ENCODE results near the gene NLGN4X. TPM values are rescaled to one million over a fixed set of nuclear protein-coding genes. Genes with fewer than 3 reads are reported as not detected.

NLGN4X gene
- polyA plus RNA-seq, 1 donor from 2014 or later, result 18.0 TPM

DNA sequence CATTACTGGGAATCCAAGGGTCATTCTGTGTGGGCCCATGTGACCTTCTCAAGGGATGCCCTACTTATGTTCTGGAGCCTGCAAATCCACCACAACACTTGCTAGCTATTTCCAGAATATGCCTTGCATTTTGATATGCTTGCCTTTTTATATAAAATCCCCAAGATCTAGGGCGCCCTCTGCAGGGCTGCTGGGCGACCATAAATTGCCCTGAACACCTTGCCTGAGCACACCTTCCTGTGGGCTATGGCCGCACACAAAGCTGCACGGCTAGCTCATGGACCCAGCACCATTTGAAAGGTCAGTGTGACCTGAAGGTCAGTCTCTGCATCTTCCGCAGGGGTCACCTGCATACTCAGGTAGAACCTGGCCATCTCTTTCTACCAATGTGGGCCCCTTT, 311.7 kb downstream of the NLGN4X start:
- Histone ChIP-seq H3K79me2 (replicated peaks; ENCODE audit: insufficient read depth, low read length) (no peaks in the 10 kb centered on the region), H3K4me3 (ENCODE audit: low read length) (no peak overlapping the region), H3K27me3 (ENCODE audit: insufficient read depth, low read depth, low read length) (no peaks in the 10 kb centered on the region), H2AFZ (ENCODE audit: low read depth, low read length) (no peak overlapping the region), H3K4me2 (ENCODE audit: low read length) (no peak overlapping the region), H3K9me3 (ENCODE audit: low read length) (no peaks in the 10 kb centered on the region), H3K9ac (ENCODE audit: low read length) (no peak overlapping the region), H3K9me2 (ENCODE audit: insufficient read depth, low read length) (no peaks in the 10 kb centered on the region), H4K20me1 (ENCODE audit: insufficient read depth) (no peaks in the 10 kb centered on the region), H3F3A (ENCODE audit: insufficient read depth, low read length, poor library complexity, severe bottlenecking) (no peaks in the 10 kb centered on the region), H3K27ac (ENCODE audit: low read length) (no peak overlapping the region), H3K36me3 (ENCODE audit: insufficient read depth, low read length) (no peaks in the 10 kb centered on the region)
- TF ChIP-seq EP300 (conservative IDR thresholded peaks at IDR 0.05; ENCODE audit: poor library complexity, severe bottlenecking), result no peak
- no peak for TF ChIP-seq POLR2AphosphoS5 (IDR thresholded peaks at IDR 0.05)

DNA sequence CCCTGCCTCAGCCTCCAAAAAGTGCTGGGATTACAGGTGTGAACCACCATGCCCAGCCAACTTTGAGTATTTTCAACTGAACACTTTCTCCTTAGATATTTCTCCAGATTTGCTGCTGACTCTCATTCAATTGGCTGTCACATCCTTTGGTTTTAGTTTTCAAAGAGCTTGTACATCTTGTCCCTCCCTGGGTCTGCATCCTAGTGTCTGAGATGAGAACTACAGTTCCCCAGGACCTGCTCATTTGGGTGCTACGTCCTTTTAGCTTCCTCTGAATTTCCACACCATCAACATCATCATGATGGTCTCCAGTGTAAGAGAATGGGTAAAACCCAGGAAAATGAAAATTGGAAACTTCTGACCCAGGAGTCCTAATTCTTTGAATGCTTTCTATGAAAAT, 312.9 kb downstream of the NLGN4X start:
- Histone ChIP-seq H3K4me3 (ENCODE audit: low read length) (no peak overlapping the region), H3K9ac (ENCODE audit: low read length) (no peak overlapping the region), H3K9me3 (ENCODE audit: low read length) (no peaks in the 10 kb centered on the region), H3K36me3 (ENCODE audit: insufficient read depth, low read length) (no peaks in the 10 kb centered on the region), H3K4me2 (ENCODE audit: low read length) (no peak overlapping the region), H3K27ac (ENCODE audit: low read length) (no peak overlapping the region), H3K79me2 (replicated peaks; ENCODE audit: insufficient read depth, low read length) (no peaks in the 10 kb centered on the region), H3F3A (ENCODE audit: insufficient read depth, low read length, poor library complexity, severe bottlenecking) (no peaks in the 10 kb centered on the region), H3K9me2 (ENCODE audit: insufficient read depth, low read length) (no peaks in the 10 kb centered on the region), H3K27me3 (ENCODE audit: insufficient read depth, low read depth, low read length) (no peaks in the 10 kb centered on the region), H2AFZ (ENCODE audit: low read depth, low read length) (no peak overlapping the region), H4K20me1 (ENCODE audit: insufficient read depth) (no peaks in the 10 kb centered on the region)
- TF ChIP-seq MXI1 (conservative IDR thresholded peaks at IDR 0.05; ENCODE audit: poor library complexity, severe bottlenecking) (no peak), CTCF (IDR thresholded peaks at IDR 0.05; ENCODE audit: poor library complexity, severe bottlenecking) (no peak), POLR2AphosphoS5 (IDR thresholded peaks at IDR 0.05) (no peak), EP300 (conservative IDR thresholded peaks at IDR 0.05; ENCODE audit: poor library complexity, severe bottlenecking) (no peak), RAD21 (conservative IDR thresholded peaks at IDR 0.05) (no peak), SMC3 (conservative IDR thresholded peaks at IDR 0.05; ENCODE audit: poor library complexity) (no peak), TAF1 (IDR thresholded peaks at IDR 0.05; ENCODE audit: low read depth) (no peak), EZH2 (IDR thresholded peaks at IDR 0.05; ENCODE audit: borderline replicate concordance, insufficient read depth, low read length, poor library complexity, severe bottlenecking) (no peak)
- TF ChIP-seq, protein P1, sequence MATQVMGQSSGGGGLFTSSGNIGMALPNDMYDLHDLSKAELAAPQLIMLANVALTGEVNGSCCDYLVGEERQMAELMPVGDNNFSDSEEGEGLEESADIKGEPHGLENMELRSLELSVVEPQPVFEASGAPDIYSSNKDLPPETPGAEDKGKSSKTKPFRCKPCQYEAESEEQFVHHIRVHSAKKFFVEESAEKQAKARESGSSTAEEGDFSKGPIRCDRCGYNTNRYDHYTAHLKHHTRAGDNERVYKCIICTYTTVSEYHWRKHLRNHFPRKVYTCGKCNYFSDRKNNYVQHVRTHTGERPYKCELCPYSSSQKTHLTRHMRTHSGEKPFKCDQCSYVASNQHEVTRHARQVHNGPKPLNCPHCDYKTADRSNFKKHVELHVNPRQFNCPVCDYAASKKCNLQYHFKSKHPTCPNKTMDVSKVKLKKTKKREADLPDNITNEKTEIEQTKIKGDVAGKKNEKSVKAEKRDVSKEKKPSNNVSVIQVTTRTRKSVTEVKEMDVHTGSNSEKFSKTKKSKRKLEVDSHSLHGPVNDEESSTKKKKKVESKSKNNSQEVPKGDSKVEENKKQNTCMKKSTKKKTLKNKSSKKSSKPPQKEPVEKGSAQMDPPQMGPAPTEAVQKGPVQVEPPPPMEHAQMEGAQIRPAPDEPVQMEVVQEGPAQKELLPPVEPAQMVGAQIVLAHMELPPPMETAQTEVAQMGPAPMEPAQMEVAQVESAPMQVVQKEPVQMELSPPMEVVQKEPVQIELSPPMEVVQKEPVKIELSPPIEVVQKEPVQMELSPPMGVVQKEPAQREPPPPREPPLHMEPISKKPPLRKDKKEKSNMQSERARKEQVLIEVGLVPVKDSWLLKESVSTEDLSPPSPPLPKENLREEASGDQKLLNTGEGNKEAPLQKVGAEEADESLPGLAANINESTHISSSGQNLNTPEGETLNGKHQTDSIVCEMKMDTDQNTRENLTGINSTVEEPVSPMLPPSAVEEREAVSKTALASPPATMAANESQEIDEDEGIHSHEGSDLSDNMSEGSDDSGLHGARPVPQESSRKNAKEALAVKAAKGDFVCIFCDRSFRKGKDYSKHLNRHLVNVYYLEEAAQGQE (IDR thresholded peaks at IDR 0.05; ENCODE audit: borderline replicate concordance), result no peak

DNA sequence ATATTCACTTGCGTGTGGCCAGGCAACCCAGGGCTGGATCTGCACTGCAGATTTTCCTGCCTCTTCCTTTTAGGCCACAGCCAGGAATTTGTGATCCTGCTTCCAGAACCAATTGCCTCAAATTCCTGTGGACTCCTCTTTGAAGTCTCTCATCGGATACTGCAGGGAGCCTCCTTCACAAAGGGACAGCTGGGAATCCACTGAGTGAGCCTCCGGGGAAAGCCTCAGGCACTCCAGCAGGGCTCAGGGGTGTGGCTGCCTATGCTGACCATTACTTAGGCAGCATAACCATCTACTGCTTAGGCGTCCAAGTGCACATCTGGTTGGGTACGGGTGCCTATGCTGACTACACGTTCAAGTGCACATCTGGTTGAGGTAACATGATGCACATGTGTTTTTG, 321.5 kb downstream of the NLGN4X start:
- H4K20me1 ChIP-seq (ENCODE audit: insufficient read depth), result no peaks in the 10 kb centered on the region
- H3K36me3 ChIP-seq (ENCODE audit: insufficient read depth, low read length), result no peaks in the 10 kb centered on the region
- no peaks in the 10 kb centered on the region for H3F3A ChIP-seq (ENCODE audit: insufficient read depth, low read length, poor library complexity, severe bottlenecking)
- no peaks in the 10 kb centered on the region for H3K79me2 ChIP-seq (replicated peaks; ENCODE audit: insufficient read depth, low read length)
- H3K9me2 ChIP-seq (ENCODE audit: insufficient read depth, low read length), result no peaks in the 10 kb centered on the region
- no peak overlapping the region for H3K27ac ChIP-seq (ENCODE audit: low read length)
- H3K4me3 ChIP-seq (ENCODE audit: low read length), result no peak overlapping the region
- H3K9me3 ChIP-seq (ENCODE audit: low read length), result no peaks in the 10 kb centered on the region
- H2AFZ ChIP-seq (ENCODE audit: low read depth, low read length), result no peak overlapping the region
- H3K9ac ChIP-seq (ENCODE audit: low read length), result no peak overlapping the region
- H3K27me3 ChIP-seq (ENCODE audit: insufficient read depth, low read depth, low read length), result no peaks in the 10 kb centered on the region
- H3K4me2 ChIP-seq (ENCODE audit: low read length), result no peak overlapping the region
- TF ChIP-seq CTCF (IDR thresholded peaks at IDR 0.05; ENCODE audit: poor library complexity, severe bottlenecking) (no peak), EZH2 (IDR thresholded peaks at IDR 0.05; ENCODE audit: borderline replicate concordance, insufficient read depth, low read length, poor library complexity, severe bottlenecking) (no peak), MXI1 (conservative IDR thresholded peaks at IDR 0.05; ENCODE audit: poor library complexity, severe bottlenecking) (no peak), TAF1 (IDR thresholded peaks at IDR 0.05; ENCODE audit: low read depth) (no peak), RAD21 (conservative IDR thresholded peaks at IDR 0.05) (no peak), POLR2AphosphoS5 (IDR thresholded peaks at IDR 0.05) (no peak), EP300 (conservative IDR thresholded peaks at IDR 0.05; ENCODE audit: poor library complexity, severe bottlenecking) (no peak), SMC3 (conservative IDR thresholded peaks at IDR 0.05; ENCODE audit: poor library complexity) (no peak)
- TF ChIP-seq, protein P1 (IDR thresholded peaks at IDR 0.05; ENCODE audit: borderline replicate concordance), result no peak
